ENCODE data around the gene ARMS2.

ARMS2 gene

DNA sequence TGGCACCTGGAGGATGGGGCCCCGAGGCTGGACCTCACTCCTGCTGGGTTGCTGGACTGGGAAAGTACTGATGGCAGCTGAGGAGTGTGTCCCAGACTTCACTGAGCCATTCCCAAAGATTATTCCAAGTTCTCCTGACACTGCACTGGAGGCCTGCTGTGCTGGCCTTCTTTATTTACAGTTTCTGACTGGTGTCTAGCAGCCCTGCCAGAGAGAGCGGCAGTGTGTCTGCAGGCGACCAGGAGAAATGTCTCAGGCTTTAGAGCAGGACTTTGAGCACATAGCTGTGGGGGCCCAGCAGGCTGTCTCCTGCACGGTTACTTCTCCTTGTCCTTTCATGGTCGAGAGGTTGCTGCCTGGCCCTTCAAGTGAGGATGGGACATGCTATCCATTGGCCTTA lies 23.0 kb downstream of the ARMS2 start:
- H3K9me3 ChIP-seq, result no peaks in the 10 kb centered on the region
- H3K27ac ChIP-seq, result no peak overlapping the region
- no peaks in the 10 kb centered on the region for H3K36me3 ChIP-seq
- TF ChIP-seq CTCF (IDR thresholded peaks at IDR 0.05), result no peak
- H3K4me3 ChIP-seq (ENCODE audit: low read depth in 1 of 2, low read length in 1 of 2), result no peak overlapping the region
- peaks cover 56% of the 10 kb centered on the region for H3K27me3 ChIP-seq
- no peaks in the 10 kb centered on the region for H3K4me1 ChIP-seq (ENCODE audit: control insufficient read depth in 1 of 2, insufficient read depth in 1 of 2, low read depth in 1 of 2, low read length in 1 of 2)

GRCh38 chr10:122478971-122479370 lies 24.5 kb downstream of the ARMS2 start:
- Histone ChIP-seq H3K4me3 (ENCODE audit: low read depth in 1 of 2, low read length in 1 of 2) (no peak overlapping the region), H3K27ac (no peak overlapping the region), H3K36me3 (no peaks in the 10 kb centered on the region), H3K9me3 (no peaks in the 10 kb centered on the region), H3K4me1 (ENCODE audit: control insufficient read depth in 1 of 2, insufficient read depth in 1 of 2, low read depth in 1 of 2, low read length in 1 of 2) (no peaks in the 10 kb centered on the region), H3K27me3 (peaks cover 43% of the 10 kb centered on the region)
- no peak for TF ChIP-seq CTCF (IDR thresholded peaks at IDR 0.05)

DNA sequence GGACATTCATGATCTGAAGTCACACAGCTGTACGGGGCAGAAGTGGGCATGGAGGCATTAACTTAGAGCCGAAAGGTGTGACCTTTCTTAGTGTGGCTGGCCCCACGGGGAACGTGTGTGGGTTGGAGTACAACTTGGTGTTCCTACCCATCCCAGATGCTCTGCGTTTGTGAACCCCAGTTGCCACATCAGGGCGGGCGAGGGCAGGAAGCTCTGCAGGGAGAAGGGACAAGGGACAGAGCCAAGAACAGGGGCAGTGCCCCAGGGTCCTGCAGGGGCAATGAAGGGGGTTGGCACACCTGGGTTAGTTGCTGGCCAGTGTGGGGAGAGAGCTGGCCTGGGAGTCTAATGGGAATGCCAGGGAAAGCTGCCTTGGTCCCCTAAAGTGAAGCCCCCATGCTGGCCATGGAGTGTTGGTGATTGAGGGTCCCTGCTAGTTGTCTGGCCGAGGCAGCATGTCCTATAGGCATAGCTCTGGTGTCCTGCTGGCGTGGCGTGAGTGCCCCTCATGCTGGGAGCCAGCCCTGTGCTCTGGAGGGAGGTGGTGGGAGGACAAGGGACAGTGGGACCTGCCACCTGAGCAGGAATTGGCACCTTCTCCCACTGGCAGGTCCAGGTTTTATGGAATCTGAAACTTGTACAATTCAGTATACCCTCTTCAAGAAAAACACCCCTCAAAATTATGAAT lies 25.8 kb downstream of the ARMS2 start:
- Histone ChIP-seq H3K4me3 (ENCODE audit: low read depth in 1 of 2, low read length in 1 of 2) (no peak overlapping the region), H3K36me3 (no peaks in the 10 kb centered on the region), H3K4me1 (ENCODE audit: control insufficient read depth in 1 of 2, insufficient read depth in 1 of 2, low read depth in 1 of 2, low read length in 1 of 2) (no peaks in the 10 kb centered on the region), H3K9me3 (no peaks in the 10 kb centered on the region), H3K27me3 (peaks cover 30% of the 10 kb centered on the region), H3K27ac (no peak overlapping the region)
- no peak for TF ChIP-seq CTCF (IDR thresholded peaks at IDR 0.05)

DNA sequence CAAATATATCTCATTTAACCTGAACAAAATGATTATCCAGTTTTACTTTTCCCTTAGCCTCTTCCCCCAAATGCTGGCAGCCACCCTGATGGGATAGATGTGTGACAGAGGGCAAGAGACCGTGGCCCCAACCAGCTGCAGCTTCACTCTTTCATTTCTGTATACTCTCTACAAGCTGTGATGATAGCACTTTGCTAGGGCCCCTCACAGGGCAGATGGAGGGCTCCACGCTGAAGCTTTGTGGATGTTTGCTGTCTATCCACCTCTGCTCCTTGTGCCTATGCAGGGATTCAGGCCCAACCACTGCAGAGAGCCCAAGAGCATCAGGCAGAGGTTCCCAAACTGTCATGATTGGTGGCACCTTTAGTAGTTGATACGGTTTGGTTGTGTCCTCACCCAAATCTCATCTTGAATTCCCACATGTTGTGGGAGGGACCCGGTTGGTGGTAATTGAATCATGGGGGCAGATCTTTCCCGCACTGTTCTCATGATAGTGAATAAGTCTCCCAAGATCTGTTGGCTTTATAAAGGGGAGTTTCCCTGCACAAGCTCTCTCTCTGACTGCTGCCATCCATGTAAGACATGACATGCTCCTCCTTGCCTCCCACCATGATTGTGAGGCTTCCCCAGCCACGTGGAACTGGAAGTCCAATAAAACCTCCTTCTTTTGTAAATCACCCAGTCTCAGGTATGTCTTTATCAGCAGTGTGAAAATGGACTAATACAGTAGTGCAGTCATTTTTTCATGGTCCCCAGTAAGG lies 27.0 kb downstream of the ARMS2 start:
- H3K4me3 ChIP-seq (ENCODE audit: low read depth in 1 of 2, low read length in 1 of 2), result no peak overlapping the region
- no peaks in the 10 kb centered on the region for H3K9me3 ChIP-seq

More for the DNA sequence above, 27.0 kb downstream of the ARMS2 start:
- no peaks in the 10 kb centered on the region for H3K4me1 ChIP-seq (ENCODE audit: control insufficient read depth in 1 of 2, insufficient read depth in 1 of 2, low read depth in 1 of 2, low read length in 1 of 2)
- no peaks in the 10 kb centered on the region for H3K36me3 ChIP-seq
- no peak overlapping the region for H3K27ac ChIP-seq
- H3K27me3 ChIP-seq, result peaks cover 18% of the 10 kb centered on the region
- no peak for TF ChIP-seq CTCF (IDR thresholded peaks at IDR 0.05)

Measured in neutrophil (primary cell).